ACC112 (cell line): ENCODE measurements around the gene IGFBPL1.

Experiments used
- H2AFZ ChIP-seq: fragments of 200-600 bp; sonication (generic); one replicate; pipeline ENCODE4 v1.6.0; 2017; ENCODE audit warnings: antibody characterized with exemption, low read length; ENCODE audit not compliant: unreplicated experiment
- H3K27ac ChIP-seq: fragments of 200-600 bp; sonication (generic); 2 replicates; pipeline ENCODE4 v1.5.1; 2014; ENCODE audit warnings: low read depth, mild to moderate bottlenecking, antibody characterized with exemption, low read length, moderate library complexity
- H3K27me3 ChIP-seq: fragments of 200-600 bp; sonication (generic); 2 replicates; pipeline ENCODE4 v1.6.1; 2014; ENCODE audit warnings: mild to moderate bottlenecking, antibody characterized with exemption, low read length, moderate library complexity, mixed read lengths; ENCODE audit not compliant: insufficient read depth
- H3K36me3 ChIP-seq: fragments of 200-600 bp; sonication (generic); 2 replicates; pipeline ENCODE4 v1.6.1; 2016; ENCODE audit warnings: mild to moderate bottlenecking, antibody characterized with exemption, low read length, moderate library complexity, mixed read lengths; ENCODE audit not compliant: insufficient read depth
- H3K4me1 ChIP-seq: fragments of 200-600 bp; sonication (generic); one replicate; pipeline ENCODE4 v1.6.1; 2016; ENCODE audit warnings: low read length, mixed read lengths; ENCODE audit not compliant: insufficient read depth, unreplicated experiment, control insufficient read depth
- H3K4me3 ChIP-seq: fragments of 200-600 bp; sonication (generic); 2 replicates; pipeline ENCODE4 v1.5.1; 2014; ENCODE audit warnings: mild to moderate bottlenecking, low read depth, low read length
- H3K79me2 ChIP-seq: fragments of 200-600 bp; sonication (generic); one replicate; pipeline ENCODE4 v1.6.0; 2016; ENCODE audit warnings: low read length; ENCODE audit not compliant: control insufficient read depth, unreplicated experiment, insufficient read depth

The IGFBPL1 gene

DNA sequence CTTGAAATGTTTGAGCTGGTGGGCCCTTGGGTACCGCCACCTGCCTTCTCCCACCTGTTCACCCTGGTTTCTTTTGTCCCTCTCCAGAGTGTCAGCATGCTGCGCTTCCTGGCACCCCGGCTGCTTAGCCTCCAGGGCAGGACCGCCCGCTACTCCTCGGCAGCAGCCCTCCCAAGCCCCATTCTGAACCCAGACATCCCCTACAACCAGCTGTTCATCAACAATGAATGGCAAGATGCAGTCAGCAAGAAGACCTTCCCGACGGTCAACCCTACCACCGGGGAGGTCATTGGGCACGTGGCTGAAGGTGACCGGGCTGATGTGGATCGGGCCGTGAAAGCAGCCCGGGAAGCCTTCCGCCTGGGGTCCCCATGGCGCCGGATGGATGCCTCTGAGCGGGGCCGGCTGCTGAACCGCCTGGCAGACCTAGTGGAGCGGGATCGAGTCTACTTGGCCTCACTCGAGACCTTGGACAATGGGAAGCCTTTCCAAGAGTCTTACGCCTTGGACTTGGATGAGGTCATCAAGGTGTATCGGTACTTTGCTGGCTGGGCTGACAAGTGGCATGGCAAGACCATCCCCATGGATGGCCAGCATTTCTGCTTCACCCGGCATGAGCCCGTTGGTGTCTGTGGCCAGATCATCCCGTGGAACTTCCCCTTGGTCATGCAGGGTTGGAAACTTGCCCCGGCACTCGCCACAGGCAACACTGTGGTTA lies 28.4 kb downstream of the IGFBPL1 start:
- no peak overlapping the region for H3K27ac ChIP-seq
- H3K4me1 ChIP-seq = peaks cover 5% of the 10 kb centered on the region
- no peak overlapping the region for H2AFZ ChIP-seq
- peaks cover 11% of the 10 kb centered on the region; the same call in 1 of the 2 replicates for H3K36me3 ChIP-seq
- peaks cover 20% of the 10 kb centered on the region for H3K79me2 ChIP-seq
- no peak overlapping the region for H3K4me3 ChIP-seq
- no peaks in the 10 kb centered on the region for H3K27me3 ChIP-seq

DNA sequence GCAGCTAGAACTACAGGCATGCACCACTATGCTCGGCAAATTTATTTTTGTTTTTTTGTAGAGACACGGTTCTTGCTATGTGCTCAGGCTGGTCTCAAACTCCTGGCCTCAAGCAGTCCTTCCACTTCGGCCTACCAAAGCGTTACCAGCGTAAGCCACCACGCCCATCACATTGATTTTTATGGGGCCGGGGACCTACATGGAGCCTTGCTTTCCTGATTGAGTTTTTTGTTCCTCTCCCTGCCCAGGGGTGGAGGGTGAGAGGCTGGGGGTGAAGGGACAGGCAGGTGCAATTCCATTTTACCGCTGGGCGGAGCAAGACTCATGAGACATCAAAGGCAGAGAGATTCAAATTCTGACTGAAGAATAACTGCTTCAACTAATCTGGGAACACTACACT lies 29.8 kb downstream of the IGFBPL1 start:
- H3K79me2 ChIP-seq = peaks cover 20% of the 10 kb centered on the region
- H3K4me3 ChIP-seq = no peak overlapping the region
- H2AFZ ChIP-seq = no peak overlapping the region
- no peak overlapping the region for H3K27ac ChIP-seq
- H3K36me3 ChIP-seq = peaks cover 11% of the 10 kb centered on the region; the same call in 1 of the 2 replicates
- H3K27me3 ChIP-seq = no peaks in the 10 kb centered on the region
- peaks cover 5% of the 10 kb centered on the region for H3K4me1 ChIP-seq

- peaks cover 20% of the 10 kb centered on the region for H3K79me2 ChIP-seq
- H3K27me3 ChIP-seq = no peaks in the 10 kb centered on the region
- H3K36me3 ChIP-seq = peaks cover 11% of the 10 kb centered on the region; the same call in 1 of the 2 replicates
- H3K27ac ChIP-seq = no peak overlapping the region
- H3K4me3 ChIP-seq = peak overlapping the region; percentile 90
- peak overlapping the region; percentile 92 for H2AFZ ChIP-seq
- peaks cover 5% of the 10 kb centered on the region for H3K4me1 ChIP-seq
These were observed 31.0 kb downstream of the IGFBPL1 start for GRCh38 chr9:38393128-38393796.

- Histone ChIP-seq H2AFZ (peak within 1 kb of the TSS; percentile 92), H3K36me3 (peaks cover 11% of the 10 kb centered on the region; the same call in 1 of the 2 replicates), H3K79me2 (peaks cover 20% of the 10 kb centered on the region), H3K4me1 (peaks cover 5% of the 10 kb centered on the region), H3K27ac (no peak within 1 kb of the TSS), H3K4me3 (peak within 1 kb of the TSS; percentile 90), H3K27me3 (no peaks in the 10 kb centered on the region)
These were observed 31.8 kb downstream of the IGFBPL1 start, which contains the start of gene ALDH1B1 for GRCh38 chr9:38392235-38393127. ALDH1B1 (plus strand) TSS chr9:38392702; CDS start chr9:38395749, 3,047 bp downstream.

GRCh38 chr9:38391278-38392118 lies 32.8 kb downstream of the IGFBPL1 start:
- peaks cover 8% of the 10 kb centered on the region; the same call in 1 of the 2 replicates for H3K36me3 ChIP-seq

DNA sequence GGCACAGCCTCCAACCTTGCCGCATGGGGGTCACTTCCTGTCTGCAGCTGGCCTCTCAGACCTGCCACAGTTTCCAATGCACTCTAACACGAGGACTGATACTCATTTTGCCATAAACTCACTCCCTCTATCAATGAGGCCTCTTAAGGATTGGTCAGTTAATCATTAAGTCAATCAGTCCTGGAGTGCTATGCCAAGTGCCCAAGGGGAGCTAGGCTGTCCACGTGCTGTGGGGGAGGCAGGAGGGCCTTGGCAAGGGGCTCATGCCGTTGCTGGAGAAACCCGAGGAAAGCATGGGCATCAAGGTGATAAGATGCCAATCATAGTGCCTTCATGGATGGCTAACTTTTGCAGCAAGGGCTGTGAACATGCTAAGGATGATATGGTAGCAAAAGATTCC lies 33.4 kb downstream of the IGFBPL1 start:
- Histone ChIP-seq H3K4me3 (no peak overlapping the region), H3K27me3 (no peaks in the 10 kb centered on the region), H2AFZ (no peak overlapping the region), H3K27ac (no peak overlapping the region), H3K79me2 (peaks cover 20% of the 10 kb centered on the region), H3K36me3 (peaks cover 2% of the 10 kb centered on the region; the same call in 1 of the 2 replicates), H3K4me1 (peaks cover 5% of the 10 kb centered on the region)

More at GRCh38 chr9:38391278-38392118, 32.8 kb downstream of the IGFBPL1 start:
- H3K4me3 ChIP-seq = peak overlapping the region; percentile 90
- H3K4me1 ChIP-seq = peaks cover 5% of the 10 kb centered on the region
- peak overlapping the region; percentile 80 for H2AFZ ChIP-seq
- H3K27ac ChIP-seq = no peak overlapping the region
- peaks cover 20% of the 10 kb centered on the region for H3K79me2 ChIP-seq
- H3K27me3 ChIP-seq = no peaks in the 10 kb centered on the region

DNA sequence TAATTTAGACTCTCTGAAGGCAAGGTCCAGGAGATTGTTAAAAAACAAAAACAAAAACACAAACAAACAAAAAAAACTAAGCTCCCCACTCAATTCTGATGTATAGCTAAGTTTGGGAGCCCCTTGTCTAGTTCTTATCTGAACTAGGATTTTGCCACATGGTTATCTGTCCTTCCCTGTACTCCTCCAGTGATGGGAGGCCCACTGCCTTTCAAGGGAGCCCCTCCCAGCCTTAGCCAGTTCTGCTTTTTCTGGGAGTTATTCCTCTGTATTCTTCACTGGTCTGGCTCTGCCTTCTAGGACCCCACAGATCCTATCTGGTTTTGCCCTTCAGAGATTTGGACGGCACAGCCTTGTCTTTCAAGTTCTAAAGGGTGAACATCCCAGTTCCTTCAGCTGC lies 33.8 kb downstream of the IGFBPL1 start:
- no peak overlapping the region for H3K4me3 ChIP-seq
- H3K4me1 ChIP-seq = peaks cover 5% of the 10 kb centered on the region
- H3K79me2 ChIP-seq = peaks cover 20% of the 10 kb centered on the region
- H3K27ac ChIP-seq = no peak overlapping the region
- no peak overlapping the region for H2AFZ ChIP-seq
- H3K27me3 ChIP-seq = no peaks in the 10 kb centered on the region
- H3K36me3 ChIP-seq = no peaks in the 10 kb centered on the region

GRCh38 chr9:38389313-38389712 lies 34.9 kb downstream of the IGFBPL1 start:
- Histone ChIP-seq H3K4me1 (peaks cover 5% of the 10 kb centered on the region), H3K27me3 (peaks cover 6% of the 10 kb centered on the region; the same call in 1 of the 2 replicates), H3K79me2 (peaks cover 14% of the 10 kb centered on the region), H3K36me3 (no peaks in the 10 kb centered on the region), H2AFZ (no peak overlapping the region), H3K4me3 (no peak overlapping the region), H3K27ac (no peak overlapping the region)

- H3K4me1 ChIP-seq = no peaks in the 10 kb centered on the region
- peaks cover 10% of the 10 kb centered on the region for H3K79me2 ChIP-seq
These were observed 35.7 kb downstream of the IGFBPL1 start for GRCh38 chr9:38388283-38389223.

More at GRCh38 chr9:38388283-38389223, 35.7 kb downstream of the IGFBPL1 start:
- Histone ChIP-seq H3K27me3 (peaks cover 6% of the 10 kb centered on the region; the same call in 1 of the 2 replicates), H2AFZ (no peak overlapping the region), H3K27ac (no peak overlapping the region), H3K4me3 (no peak overlapping the region), H3K36me3 (no peaks in the 10 kb centered on the region)
